ENCODE measurements around the gene MRPS34. TPM values are rescaled to one million over a fixed set of nuclear protein-coding genes. Genes with fewer than 3 reads are reported as not detected.

The MRPS34 gene
- total and polyA plus RNA-seq, 8 donors: 21.1 to 204 (median 103) TPM

DNA sequence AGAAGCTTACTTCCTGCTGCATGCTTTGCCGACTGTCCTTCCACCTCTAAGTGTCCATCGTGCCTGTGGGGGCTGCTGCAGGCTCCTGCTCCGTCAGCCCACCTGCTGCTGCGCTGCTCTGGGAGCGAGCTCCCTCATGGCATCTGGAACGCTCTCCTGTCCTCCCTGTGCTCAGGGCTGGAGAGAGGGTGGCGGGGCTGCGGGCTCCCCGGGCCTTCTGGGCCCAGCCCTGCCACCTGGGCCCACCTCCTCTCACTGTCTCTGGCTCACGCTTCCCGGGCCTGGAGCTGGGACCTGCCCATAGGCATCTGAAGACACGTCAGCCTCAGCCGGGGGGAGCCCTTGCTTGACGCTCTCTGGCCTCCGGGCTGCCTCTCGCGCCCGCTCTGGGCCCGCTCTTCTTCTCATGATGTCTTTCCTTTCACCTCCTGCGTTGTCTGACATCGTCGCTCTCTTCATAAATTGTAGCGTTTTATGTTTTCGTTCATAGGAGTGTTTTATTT, 28.5 kb downstream of the MRPS34 start:
- intact Hi-C loops (cut with DNase I; ENCODE audit: low total_unique reads): no loop called here
- no peak overlapping the region for H3K4me3 ChIP-seq
- no peak for DNase-seq
- H3K4me1 ChIP-seq: no peaks in the 10 kb centered on the region
- peaks cover 48 to 92% (median 88%) of the 10 kb centered on the region in 4 donors for H3K36me3 ChIP-seq
- H3K27ac ChIP-seq: no peak overlapping the region
- H3K27me3 ChIP-seq: no peaks in the 10 kb centered on the region
- TF ChIP-seq, protein P1, sequence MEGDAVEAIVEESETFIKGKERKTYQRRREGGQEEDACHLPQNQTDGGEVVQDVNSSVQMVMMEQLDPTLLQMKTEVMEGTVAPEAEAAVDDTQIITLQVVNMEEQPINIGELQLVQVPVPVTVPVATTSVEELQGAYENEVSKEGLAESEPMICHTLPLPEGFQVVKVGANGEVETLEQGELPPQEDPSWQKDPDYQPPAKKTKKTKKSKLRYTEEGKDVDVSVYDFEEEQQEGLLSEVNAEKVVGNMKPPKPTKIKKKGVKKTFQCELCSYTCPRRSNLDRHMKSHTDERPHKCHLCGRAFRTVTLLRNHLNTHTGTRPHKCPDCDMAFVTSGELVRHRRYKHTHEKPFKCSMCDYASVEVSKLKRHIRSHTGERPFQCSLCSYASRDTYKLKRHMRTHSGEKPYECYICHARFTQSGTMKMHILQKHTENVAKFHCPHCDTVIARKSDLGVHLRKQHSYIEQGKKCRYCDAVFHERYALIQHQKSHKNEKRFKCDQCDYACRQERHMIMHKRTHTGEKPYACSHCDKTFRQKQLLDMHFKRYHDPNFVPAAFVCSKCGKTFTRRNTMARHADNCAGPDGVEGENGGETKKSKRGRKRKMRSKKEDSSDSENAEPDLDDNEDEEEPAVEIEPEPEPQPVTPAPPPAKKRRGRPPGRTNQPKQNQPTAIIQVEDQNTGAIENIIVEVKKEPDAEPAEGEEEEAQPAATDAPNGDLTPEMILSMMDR (IDR thresholded peaks at IDR 0.05): no peak
- TF ChIP-seq POLR2A (IDR thresholded peaks at IDR 0.05): no peak
- TF ChIP-seq EP300 (IDR thresholded peaks at IDR 0.05): no peak
- TF ChIP-seq POLR2AphosphoS5 (IDR thresholded peaks at IDR 0.05): no peak
- WGBS, 5 donors: 89 to 94% (median 92%) methylated on average over 19 to 24 of the region's 24 CpGs
- no peaks in the 10 kb centered on the region for H3K9me3 ChIP-seq

DNA sequence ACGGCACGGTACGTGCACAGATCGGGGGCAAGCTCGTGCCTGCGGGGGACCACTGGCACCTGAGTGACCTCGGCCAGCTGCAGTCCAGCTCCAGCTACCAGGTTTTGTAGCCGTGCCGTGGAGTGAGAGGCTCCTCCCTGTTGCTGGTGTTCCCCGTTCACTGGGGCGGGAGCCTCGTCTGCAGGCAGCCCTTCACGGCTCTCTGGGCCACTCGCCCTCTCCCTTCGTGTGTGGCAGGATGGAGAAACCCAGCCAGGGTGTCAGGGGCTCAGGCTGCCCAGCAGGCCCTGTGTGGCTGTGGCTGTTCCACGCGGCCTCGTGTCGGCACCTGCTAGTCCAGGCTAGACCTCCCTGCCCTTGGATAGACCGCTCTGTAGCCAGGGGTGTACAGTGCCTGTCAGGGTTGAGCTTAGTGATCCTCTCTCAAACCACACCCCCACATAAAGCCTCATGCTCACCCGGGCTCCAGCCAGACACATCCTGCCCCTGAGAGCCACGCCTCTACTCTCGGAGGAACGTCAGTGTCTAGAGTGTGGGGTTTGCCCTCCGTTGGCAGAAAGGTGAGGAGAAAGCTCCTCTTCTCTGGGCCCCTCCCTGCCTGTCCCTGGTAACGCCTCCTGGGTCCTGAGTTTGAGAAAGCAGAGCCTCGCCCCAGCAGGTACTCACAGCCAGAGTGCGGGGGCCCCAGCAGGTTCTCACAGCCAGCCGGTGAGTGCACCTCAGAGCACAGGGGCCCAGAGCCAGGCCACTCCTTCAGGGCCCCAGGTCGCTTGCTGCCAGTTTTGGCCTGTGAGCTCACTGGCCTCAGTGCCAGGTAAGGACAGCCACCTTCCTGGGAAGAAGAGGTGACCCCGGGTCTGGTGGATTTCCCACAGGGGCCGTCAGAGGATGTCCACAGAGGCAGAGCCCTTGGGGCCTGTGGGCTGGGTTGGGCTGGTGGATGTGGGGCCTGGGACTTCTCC, 29.3 kb downstream of the MRPS34 start:
- TF ChIP-seq POLR2AphosphoS5 (IDR thresholded peaks at IDR 0.05) (no peak), EP300 (IDR thresholded peaks at IDR 0.05) (no peak), POLR2A (IDR thresholded peaks at IDR 0.05) (no peak)
- TF ChIP-seq, protein P1 (IDR thresholded peaks at IDR 0.05): no peak
- Histone ChIP-seq H3K36me3 (peaks cover 40 to 85% (median 81%) of the 10 kb centered on the region in 4 donors), H3K27ac (no peak overlapping the region), H3K9me3 (no peaks in the 10 kb centered on the region), H3K27me3 (no peaks in the 10 kb centered on the region), H3K4me3 (no peak overlapping the region), H3K4me1 (no peaks in the 10 kb centered on the region)
- DNase-seq: no peak
- intact Hi-C loops (cut with DNase I; ENCODE audit: low total_unique reads): no loop called here
- 90 to 93% (median 90%) methylated on average over 13 to 32 of the region's 32 CpGs for WGBS, 5 donors

DNA sequence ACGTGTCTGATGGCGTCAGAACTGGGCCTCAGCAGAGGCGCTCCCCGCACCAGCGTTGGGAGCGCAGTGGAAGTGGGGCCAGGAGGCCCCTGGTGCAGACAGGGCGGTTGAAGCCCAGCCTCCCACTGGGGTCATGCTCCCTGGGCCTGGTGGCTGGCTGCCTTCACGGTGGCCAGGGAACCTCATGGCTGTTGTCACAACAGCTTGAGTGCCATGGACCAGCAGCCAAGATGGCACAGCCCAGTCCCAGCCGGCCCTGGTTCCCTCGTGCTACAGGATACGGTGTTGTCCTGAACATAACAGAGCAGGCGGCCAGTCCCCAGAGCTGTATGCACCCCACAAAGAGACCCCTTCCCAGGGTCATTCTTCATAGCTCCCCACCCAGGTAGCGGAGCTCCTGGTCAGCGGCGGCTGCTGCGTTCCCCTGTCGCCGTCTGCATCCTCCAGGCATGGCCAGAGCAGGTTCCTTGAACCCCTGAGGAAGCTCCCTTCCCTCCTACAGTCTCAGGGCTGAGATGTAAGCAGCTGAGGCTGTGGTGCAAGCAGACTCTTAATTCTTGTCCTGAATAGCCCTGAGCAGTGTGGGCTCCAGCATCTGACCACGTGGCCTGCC, 31.3 kb downstream of the MRPS34 start:
- intact Hi-C loops (cut with DNase I; ENCODE audit: low total_unique reads): no loop called here
- no peak for TF ChIP-seq POLR2AphosphoS5 (IDR thresholded peaks at IDR 0.05)
- Histone ChIP-seq H3K36me3 (peaks cover 22 to 65% (median 61%) of the 10 kb centered on the region in 4 donors), H3K4me3 (no peak overlapping the region), H3K27ac (no peak overlapping the region), H3K4me1 (no peaks in the 10 kb centered on the region), H3K9me3 (no peaks in the 10 kb centered on the region), H3K27me3 (no peaks in the 10 kb centered on the region)
- 93 to 97% (median 95%) methylated on average over 13 to 19 of the region's 19 CpGs for WGBS, 5 donors
- no peak for DNase-seq

DNA sequence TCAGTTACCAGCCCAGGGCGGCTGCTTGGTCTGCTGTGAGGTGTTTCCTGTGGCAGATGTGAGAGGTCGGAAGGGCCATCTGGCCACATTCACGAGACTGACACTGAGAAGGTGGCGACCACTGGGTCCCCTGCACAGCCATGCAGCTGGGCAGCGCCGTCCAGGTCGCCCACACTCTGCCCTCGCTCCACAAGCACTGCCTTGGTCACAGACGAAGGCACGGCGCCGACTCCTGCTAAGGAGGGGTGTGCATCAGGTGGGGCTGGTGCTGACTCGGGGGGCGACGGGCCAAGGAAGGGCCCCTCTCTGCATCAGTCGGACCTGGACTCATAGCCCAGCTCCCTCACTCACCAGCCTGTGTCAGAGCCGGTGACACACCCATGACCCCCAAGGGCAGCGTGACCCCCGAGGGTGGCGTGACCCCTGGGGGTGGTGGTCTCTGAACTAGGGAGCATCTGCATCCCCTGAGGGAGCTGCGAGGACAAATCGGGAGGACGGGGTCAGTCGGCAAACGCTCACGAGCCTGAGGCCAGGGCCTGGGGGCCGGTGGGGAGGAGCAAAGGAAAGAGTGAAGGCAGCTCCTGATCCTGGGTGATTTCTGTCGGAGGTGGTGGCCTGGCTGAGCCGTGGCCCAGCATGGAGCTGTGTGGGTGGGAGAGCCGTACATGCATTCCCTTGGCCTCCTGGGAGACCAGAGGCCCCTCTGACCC, 32.0 kb downstream of the MRPS34 start:
- Histone ChIP-seq H3K4me3 (no peak overlapping the region), H3K27me3 (no peaks in the 10 kb centered on the region), H3K27ac (no peak overlapping the region), H3K4me1 (no peaks in the 10 kb centered on the region), H3K36me3 (peaks cover 22 to 58% (median 53%) of the 10 kb centered on the region in 4 donors), H3K9me3 (no peaks in the 10 kb centered on the region)
- WGBS, 5 donors: 91 to 95% (median 94%) methylated on average over 25 to 30 of the region's 30 CpGs
- intact Hi-C loops (cut with DNase I; ENCODE audit: low total_unique reads): no loop called here
- TF ChIP-seq POLR2A (IDR thresholded peaks at IDR 0.05) (no peak), POLR2AphosphoS5 (IDR thresholded peaks at IDR 0.05) (no peak), EP300 (IDR thresholded peaks at IDR 0.05) (no peak)
- TF ChIP-seq, protein P1 (IDR thresholded peaks at IDR 0.05): no peak
- no peak for DNase-seq

All from stomach (tissue), 9 donors.